Measurements from ENCODE around the gene KCNG1.

Gene KCNG1

GRCh38 chr20:51011479-51011878, 11.4 kb downstream of the KCNG1 start:
- no peak for DNase-seq

GRCh38 chr20:51010932-51011331, 12.0 kb downstream of the KCNG1 start:
- DNase-seq: no peak

GRCh38 chr20:51010043-51010365, 12.9 kb downstream of the KCNG1 start:
- peak; percentile 1 for DNase-seq

- no peak for DNase-seq
Measured at GRCh38 chr20:51009303-51010042, 13.4 kb downstream of the KCNG1 start.

- DNase-seq: no peak
Measured at GRCh38 chr20:51008718-51009117, 14.2 kb downstream of the KCNG1 start.

- no peak for DNase-seq
Measured at GRCh38 chr20:51005214-51005613, 17.7 kb downstream of the KCNG1 start.

GRCh38 chr20:51004781-51005180, 18.1 kb downstream of the KCNG1 start:
- no peak for DNase-seq

GRCh38 chr20:51004305-51004727, 18.6 kb downstream of the KCNG1 start:
- no peak for DNase-seq

GRCh38 chr20:51003753-51004152, 19.2 kb downstream of the KCNG1 start:
- no peak for DNase-seq

- DNase-seq: no peak
Measured at GRCh38 chr20:51002633-51003032, 20.3 kb downstream of the KCNG1 start.

GRCh38 chr20:51001430-51002265, 21.3 kb downstream of the KCNG1 start:
- DNase-seq: no peak

- DNase-seq: no peak
Measured at GRCh38 chr20:50999355-50999754, 23.6 kb downstream of the KCNG1 start.

GRCh38 chr20:50996901-50997865, 25.7 kb downstream of the KCNG1 start:
- DNase-seq: no peak

- DNase-seq: no peak
Measured at GRCh38 chr20:50995506-50995905, 27.4 kb downstream of the KCNG1 start.

GRCh38 chr20:50993876-50994275, 29.0 kb downstream of the KCNG1 start:
- no peak for DNase-seq

- DNase-seq: no peak
Measured at GRCh38 chr20:50992733-50993457, 30.0 kb downstream of the KCNG1 start.

- DNase-seq: no peak
Measured at GRCh38 chr20:50992336-50992732, 30.6 kb downstream of the KCNG1 start.

- no peak for DNase-seq
Measured at GRCh38 chr20:50991076-50991475, 31.8 kb downstream of the KCNG1 start.

GRCh38 chr20:50987493-50988210, 35.3 kb downstream of the KCNG1 start:
- DNase-seq: peak; percentile 70

GRCh38 chr20:50983321-50983720, 39.6 kb downstream of the KCNG1 start:
- DNase-seq: no peak

- DNase-seq: peak; percentile 69
Measured at GRCh38 chr20:50982363-50982762, 40.5 kb downstream of the KCNG1 start.

GRCh38 chr20:50981714-50982048, 41.2 kb downstream of the KCNG1 start:
- no peak for DNase-seq

Data from left hindlimb (tissue), 1 donor.